Activated CD8-positive, alpha-beta T cell treated with anti-CD3 and anti-CD28 coated beads for 36 hours (primary cell): Measurements from ENCODE around the gene INTS13. TPM values are rescaled to one million over a fixed set of nuclear protein-coding genes. Genes with fewer than 3 reads are reported as not detected.

Experiments used
- ATAC-seq: fragments of 200-7000 bp; cut with Tn5 transposase; one replicate; pipeline ENCODE4 v1.10.0; 2021; ENCODE audit warnings: mild to moderate bottlenecking, moderate library complexity
- CTCF ChIA-PET: fragments of 350-600 bp; sonication (Branson Sonifier 250); formaldehyde crosslinking; loops from one replicate; lab custom pipeline; 2021; ENCODE audit warnings: antibody characterized with exemption; lab: Charles Lee
- POLR2A ChIA-PET: fragments of 350-600 bp; sonication (Branson Sonifier 250); formaldehyde crosslinking; loops from one replicate; lab custom pipeline; 2021; ENCODE audit warnings: antibody characterized with exemption; lab: Charles Lee
- DNase-seq: peaks from one replicate; pipeline ENCODE4 v3.0.0-alpha.2; 2020
- H3K27ac Mint-ChIP-seq: one replicate; pipeline ENCODE4 v1.8.0; 2021; ENCODE audit warnings: mild to moderate bottlenecking, mixed read lengths
- H3K27me3 Mint-ChIP-seq: one replicate; pipeline ENCODE4 v1.8.0; 2021; ENCODE audit warnings: mixed read lengths
- H3K36me3 Mint-ChIP-seq: one replicate; pipeline ENCODE4 v1.8.0; 2021; ENCODE audit warnings: low read depth, mixed read lengths
- H3K4me1 Mint-ChIP-seq: one replicate; pipeline ENCODE4 v1.8.0; 2021; ENCODE audit warnings: low read depth, mixed read lengths
- H3K4me3 Mint-ChIP-seq: one replicate; pipeline ENCODE4 v1.8.0; 2021; ENCODE audit warnings: mild to moderate bottlenecking, moderate library complexity, mixed read lengths
- H3K9me3 Mint-ChIP-seq: one replicate; pipeline ENCODE4 v1.8.0; 2021; ENCODE audit warnings: mixed read lengths
- intact Hi-C: fragments of 100-400 bp; cut with micrococcal nuclease; formaldehyde crosslinking; loops from one replicate; pipeline ENCODE4 v1.10.0; 2022
- total RNA-seq, 2 experiments: library from RNA; stranded (reverse); gene quantifications; one replicate each; pipeline ENCODE4 v1.2.3, GENCODE V29; 2021
- TF ChIP-seq, protein P1 (sequence below): fragments of 200-600 bp; IDR thresholded peaks from one replicate; pipeline ENCODE4 v1.8.0; 2022; ENCODE audit warnings: antibody characterized with exemption, mild to moderate bottlenecking

Gene INTS13
- total RNA-seq, 2 experiments from 2014 or later = 102 to 115 TPM

GRCh38 chr12:26938701-26939062, 901 bp upstream of the INTS13 start:
- ChIA-PET CTCF (interaction anchor here (0.5 to 1.6 kb wide), 2 partner anchors 33 to 76 kb away, joined by 3 to 11 read pairs; partner anchors contain the start of gene TM7SF3), POLR2A (interaction anchor here (1.0 kb wide), 1 partner anchor 12 kb away, joined by 3 read pairs; no protein-coding TSS in a partner anchor)
- H3K4me3 Mint-ChIP-seq = peak overlapping the region; percentile 98
- peak overlapping the region; percentile 99 for H3K27ac Mint-ChIP-seq
- H3K27me3 Mint-ChIP-seq = no peaks in the 10 kb centered on the region
- H3K36me3 Mint-ChIP-seq = peaks cover 41% of the 10 kb centered on the region
- no peaks in the 10 kb centered on the region for H3K9me3 Mint-ChIP-seq
- peak; percentile 45 for DNase-seq
- H3K4me1 Mint-ChIP-seq = peaks cover 50% of the 10 kb centered on the region
- intact Hi-C loops = loop anchor here (5.0 kb wide), 1 partner anchor 34 kb away; no protein-coding TSS in a partner anchor
- peak; percentile 1 for ATAC-seq
- TF ChIP-seq, protein P1, sequence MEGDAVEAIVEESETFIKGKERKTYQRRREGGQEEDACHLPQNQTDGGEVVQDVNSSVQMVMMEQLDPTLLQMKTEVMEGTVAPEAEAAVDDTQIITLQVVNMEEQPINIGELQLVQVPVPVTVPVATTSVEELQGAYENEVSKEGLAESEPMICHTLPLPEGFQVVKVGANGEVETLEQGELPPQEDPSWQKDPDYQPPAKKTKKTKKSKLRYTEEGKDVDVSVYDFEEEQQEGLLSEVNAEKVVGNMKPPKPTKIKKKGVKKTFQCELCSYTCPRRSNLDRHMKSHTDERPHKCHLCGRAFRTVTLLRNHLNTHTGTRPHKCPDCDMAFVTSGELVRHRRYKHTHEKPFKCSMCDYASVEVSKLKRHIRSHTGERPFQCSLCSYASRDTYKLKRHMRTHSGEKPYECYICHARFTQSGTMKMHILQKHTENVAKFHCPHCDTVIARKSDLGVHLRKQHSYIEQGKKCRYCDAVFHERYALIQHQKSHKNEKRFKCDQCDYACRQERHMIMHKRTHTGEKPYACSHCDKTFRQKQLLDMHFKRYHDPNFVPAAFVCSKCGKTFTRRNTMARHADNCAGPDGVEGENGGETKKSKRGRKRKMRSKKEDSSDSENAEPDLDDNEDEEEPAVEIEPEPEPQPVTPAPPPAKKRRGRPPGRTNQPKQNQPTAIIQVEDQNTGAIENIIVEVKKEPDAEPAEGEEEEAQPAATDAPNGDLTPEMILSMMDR = no peak

DNA sequence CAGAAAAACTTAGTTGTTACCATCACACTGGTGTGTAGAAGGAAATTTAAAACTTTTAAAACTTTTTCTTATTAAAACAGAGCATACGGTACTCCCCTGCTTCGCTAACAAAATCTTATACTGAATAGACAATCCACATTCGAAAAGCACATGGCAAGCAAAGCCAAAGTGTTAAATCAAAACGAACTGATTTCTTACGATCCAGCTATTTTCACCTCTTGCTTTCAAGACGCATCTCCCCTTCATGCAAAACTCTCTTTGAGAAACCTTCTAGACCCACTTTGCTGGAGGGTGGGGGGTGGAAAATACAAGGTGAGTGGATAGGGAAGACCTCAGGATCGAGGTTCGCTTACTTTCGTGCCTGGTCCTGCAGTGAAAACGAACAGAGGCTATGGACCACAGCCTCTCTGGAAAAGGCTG, 328 bp downstream of the INTS13 start:
- ChIA-PET POLR2A (interaction anchor here (0.9 to 1.0 kb wide), 2 partner anchors 76 to 83 kb away, joined by 3 to 4 read pairs; partner anchors contain the start of gene TM7SF3), CTCF (interaction anchor here (1.2 to 2.8 kb wide), 2 partner anchors 77 to 78 kb away, joined by 6 to 12 read pairs; partner anchors contain the start of gene TM7SF3)
- peaks cover 51% of the 10 kb centered on the region for H3K4me1 Mint-ChIP-seq
- peak overlapping the region; percentile 99 for H3K27ac Mint-ChIP-seq
- intact Hi-C loops = loop anchor here (2.0 to 5.0 kb wide), 2 partner anchors 35 to 77 kb away; partner anchors contain the start of gene TM7SF3
- H3K27me3 Mint-ChIP-seq = no peaks in the 10 kb centered on the region
- peaks cover 46% of the 10 kb centered on the region for H3K36me3 Mint-ChIP-seq
- DNase-seq = no peak
- TF ChIP-seq, protein P1 = no peak
- ATAC-seq = no peak
- H3K9me3 Mint-ChIP-seq = no peaks in the 10 kb centered on the region
- H3K4me3 Mint-ChIP-seq = peak overlapping the region; percentile 98

DNA sequence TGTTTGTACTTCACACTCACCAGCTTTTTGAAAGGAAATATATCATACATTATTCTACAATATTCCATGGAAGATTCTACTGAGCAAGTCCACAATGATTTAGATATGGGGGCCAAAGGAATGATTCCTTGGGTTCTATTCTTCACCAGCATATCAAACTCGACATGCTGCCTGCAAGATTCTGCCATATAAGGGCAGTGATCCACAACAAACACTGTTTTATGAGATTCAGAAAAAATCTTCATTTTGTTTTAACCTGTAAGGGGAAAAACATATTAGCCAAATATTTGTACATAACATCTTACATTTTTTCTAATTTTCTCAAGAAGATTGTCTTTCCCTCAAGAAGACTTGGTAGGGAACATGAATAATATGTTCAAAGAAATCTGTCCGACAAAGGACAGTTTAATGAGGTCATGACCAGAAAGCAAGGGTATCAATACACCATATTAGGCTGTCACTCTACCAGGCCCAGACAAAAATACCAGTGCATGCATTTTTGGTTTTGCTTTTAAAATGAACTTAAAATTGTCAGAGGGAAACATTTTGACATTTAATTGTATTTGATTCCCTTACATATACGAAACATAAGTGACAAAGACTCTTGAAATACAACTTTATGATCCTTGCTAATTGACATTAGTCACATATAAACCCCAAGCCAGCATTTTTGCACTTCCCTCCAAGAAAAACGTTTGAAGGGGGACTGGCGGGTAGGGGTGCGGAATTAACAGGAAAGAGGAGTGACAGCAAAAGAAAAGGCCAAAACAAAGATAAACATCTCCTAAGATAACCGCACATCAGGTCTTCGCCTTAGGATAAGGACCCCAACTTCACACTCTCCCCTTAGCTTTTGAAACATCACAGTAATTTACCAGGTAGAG, 980 bp downstream of the INTS13 start:
- peaks cover 52% of the 10 kb centered on the region for H3K4me1 Mint-ChIP-seq
- TF ChIP-seq, protein P1 = no peak
- ATAC-seq (no peak), DNase-seq (peak; percentile 32)
- peaks cover 53% of the 10 kb centered on the region for H3K36me3 Mint-ChIP-seq
- CTCF ChIA-PET = interaction anchor here (1.0 to 2.8 kb wide), 5 partner anchors 35 to 79 kb away, joined by 3 to 12 read pairs (median 6); partner anchors contain the start of gene TM7SF3
- peak overlapping the region; percentile 98 for H3K4me3 Mint-ChIP-seq
- H3K27ac Mint-ChIP-seq = peak overlapping the region; percentile 99
- H3K9me3 Mint-ChIP-seq = no peaks in the 10 kb centered on the region
- POLR2A ChIA-PET = interaction anchor here (0.9 to 1.7 kb wide), 3 partner anchors 77 to 84 kb away, joined by 3 to 5 read pairs (median 4); partner anchors contain the start of gene TM7SF3
- intact Hi-C loops = loop anchor here (2.0 to 5.0 kb wide), 2 partner anchors 36 to 78 kb away; partner anchors contain the start of gene TM7SF3
- H3K27me3 Mint-ChIP-seq = no peaks in the 10 kb centered on the region

- Mint-ChIP-seq H3K9me3 (no peaks in the 10 kb centered on the region), H3K4me3 (peak overlapping the region; percentile 98), H3K4me1 (peaks cover 52% of the 10 kb centered on the region), H3K27ac (peak overlapping the region; percentile 99), H3K36me3 (peaks cover 57% of the 10 kb centered on the region), H3K27me3 (no peaks in the 10 kb centered on the region)
- peak; percentile 22 for DNase-seq
- no peak for ATAC-seq
- intact Hi-C loops = loop anchor here (2.0 to 5.0 kb wide), 2 partner anchors 36 to 79 kb away; partner anchors contain the start of gene TM7SF3
- TF ChIP-seq, protein P1 = no peak
- CTCF ChIA-PET = interaction anchor here (1.0 to 2.8 kb wide), 4 partner anchors 36 to 80 kb away, joined by 3 to 12 read pairs (median 6); partner anchors contain the start of gene TM7SF3
- POLR2A ChIA-PET = interaction anchor here (1.7 kb wide), 1 partner anchor 78 kb away, joined by 5 read pairs; the partner anchor contains the start of gene TM7SF3
Measured at GRCh38 chr12:26935636-26936378, 2.0 kb downstream of the INTS13 start.
